ENCODE data around the gene ZNF135. TPM values are rescaled to one million over a fixed set of nuclear protein-coding genes. Genes with fewer than 3 reads are reported as not detected.

ZNF135 gene
- total RNA-seq, 1 experiment from 2014 or later, result not detected

GRCh38 chr19:58033741-58034476 lies 25.2 kb upstream of the ZNF135 start, which contains the start of gene ZSCAN1:
Gene ZSCAN1 (plus strand): TSS chr19:58034025. CDS start chr19:58037837, 3,812 bp downstream.
- no peaks in the 10 kb centered on the region for H3K79me2 ChIP-seq (ENCODE audit: low read length)
- H3K9ac ChIP-seq (ENCODE audit: low read length), result no peak within 1 kb of the TSS
- BruUV-seq (replicated peaks), result no TSS peak

GRCh38 chr19:58034477-58034793 lies 24.6 kb upstream of the ZNF135 start:
- no peak overlapping the region for H3K9ac ChIP-seq (ENCODE audit: low read length)
- ChIA-PET POLR2A (ENCODE audit: unreplicated experiment) (no interaction called here), CTCF (no interaction called here)
- no peak for ATAC-seq
- H3K27me3 ChIP-seq (ENCODE audit: low read length), result no peaks in the 10 kb centered on the region
- no peaks in the 10 kb centered on the region for H3F3A ChIP-seq (ENCODE audit: low read length, unreplicated experiment)
- H3K27ac ChIP-seq (ENCODE audit: low read length), result no peak overlapping the region
- no peaks in the 10 kb centered on the region; the same call in 1 of the 2 replicates for H3K36me3 ChIP-seq (ENCODE audit: low read depth, low read length)
- no peaks in the 10 kb centered on the region for H3K79me2 ChIP-seq (ENCODE audit: low read length)
- peaks cover 30% of the 10 kb centered on the region for H3K9me3 ChIP-seq (ENCODE audit: low read length)
- TF ChIP-seq EZH2phosphoT487 (IDR thresholded peaks at IDR 0.05; ENCODE audit: borderline replicate concordance, low read length) (no peak), CTCF (conservative IDR thresholded peaks at IDR 0.05; ENCODE audit: low read depth, low read length) (no peak), EZH2 (IDR thresholded peaks at IDR 0.05; ENCODE audit: low read length, unreplicated experiment) (no peak)
- BruUV-seq (replicated peaks), result no TSS peak
- DNase-seq, result no peak
- no peak overlapping the region for H2AFZ ChIP-seq (ENCODE audit: low read length)
- no peaks in the 10 kb centered on the region for H3K4me1 ChIP-seq (ENCODE audit: insufficient read depth, low read length)
- no peaks in the 10 kb centered on the region for H4K20me1 ChIP-seq (ENCODE audit: low read length)
- no peak overlapping the region for H3K4me2 ChIP-seq (ENCODE audit: low read length)
- H3K9me2 ChIP-seq (replicated peaks; ENCODE audit: low read length), result no peaks in the 10 kb centered on the region
- intact Hi-C loops (cut with micrococcal nuclease), result no loop called here
- H3K4me3 ChIP-seq (ENCODE audit: low read length), result no peak overlapping the region

More at GRCh38 chr19:58033741-58034476, 25.2 kb upstream of the ZNF135 start, which contains the start of gene ZSCAN1:
- DNase-seq (no peak), ATAC-seq (no peak)
- H3K27ac ChIP-seq (ENCODE audit: low read length), result no peak within 1 kb of the TSS
- H3K9me2 ChIP-seq (replicated peaks; ENCODE audit: low read length), result no peaks in the 10 kb centered on the region
- H3K27me3 ChIP-seq (ENCODE audit: low read length), result no peaks in the 10 kb centered on the region
- no peak within 1 kb of the TSS for H3K4me3 ChIP-seq (ENCODE audit: low read length)
- no peaks in the 10 kb centered on the region for H3K4me1 ChIP-seq (ENCODE audit: insufficient read depth, low read length)
- H3K4me2 ChIP-seq (ENCODE audit: low read length), result no peak within 1 kb of the TSS
- H3F3A ChIP-seq (ENCODE audit: low read length, unreplicated experiment), result no peaks in the 10 kb centered on the region
- TF ChIP-seq EZH2 (IDR thresholded peaks at IDR 0.05; ENCODE audit: low read length, unreplicated experiment), result no peak
- TF ChIP-seq EZH2phosphoT487 (IDR thresholded peaks at IDR 0.05; ENCODE audit: borderline replicate concordance, low read length), result no peak
- TF ChIP-seq CTCF (conservative IDR thresholded peaks at IDR 0.05; ENCODE audit: low read depth, low read length), result no peak
- H4K20me1 ChIP-seq (ENCODE audit: low read length), result no peaks in the 10 kb centered on the region
- H2AFZ ChIP-seq (ENCODE audit: low read length), result no peak within 1 kb of the TSS
- CTCF ChIA-PET, result no interaction called here
- H3K36me3 ChIP-seq (ENCODE audit: low read depth, low read length), result no peaks in the 10 kb centered on the region; the same call in 1 of the 2 replicates
- H3K9me3 ChIP-seq (ENCODE audit: low read length), result peaks cover 31% of the 10 kb centered on the region
- intact Hi-C loops (cut with micrococcal nuclease), result no loop called here
- POLR2A ChIA-PET (ENCODE audit: unreplicated experiment), result no interaction called here

DNA sequence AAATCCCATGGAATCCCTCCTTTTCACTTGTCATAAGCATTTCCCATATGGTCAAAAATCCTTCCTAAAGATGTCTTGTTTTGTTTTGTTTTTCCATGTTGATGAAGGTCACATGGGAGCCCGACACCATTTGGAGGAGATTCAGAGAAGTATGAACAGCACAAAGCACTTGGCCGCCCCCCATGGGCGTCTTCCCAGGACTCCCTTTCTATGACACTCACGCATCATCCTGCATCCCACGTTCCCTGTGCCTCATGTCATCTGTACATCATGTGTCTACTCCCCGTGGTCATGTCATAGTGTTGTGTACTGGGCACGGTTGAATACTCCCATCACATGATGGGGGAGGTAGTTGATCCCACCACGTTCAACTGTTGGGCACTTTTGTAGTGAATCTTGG lies 23.2 kb upstream of the ZNF135 start:
- no TSS peak for BruUV-seq (replicated peaks)
- POLR2A ChIA-PET (ENCODE audit: unreplicated experiment), result no interaction called here

More for the DNA sequence above, 23.2 kb upstream of the ZNF135 start:
- no peak for DNase-seq
- no peaks in the 10 kb centered on the region for H4K20me1 ChIP-seq (ENCODE audit: low read length)
- no peak overlapping the region for H3K9ac ChIP-seq (ENCODE audit: low read length)
- H3F3A ChIP-seq (ENCODE audit: low read length, unreplicated experiment), result no peaks in the 10 kb centered on the region
- no peaks in the 10 kb centered on the region for H3K4me1 ChIP-seq (ENCODE audit: insufficient read depth, low read length)
- CTCF ChIA-PET, result no interaction called here
- no peak overlapping the region for H3K27ac ChIP-seq (ENCODE audit: low read length)
- H3K36me3 ChIP-seq (ENCODE audit: low read depth, low read length), result no peaks in the 10 kb centered on the region; the same call in 1 of the 2 replicates
- no peak overlapping the region for H3K4me3 ChIP-seq (ENCODE audit: low read length)
- ATAC-seq, result no peak
- no peak for TF ChIP-seq EZH2phosphoT487 (IDR thresholded peaks at IDR 0.05; ENCODE audit: borderline replicate concordance, low read length)
- no peak for TF ChIP-seq EZH2 (IDR thresholded peaks at IDR 0.05; ENCODE audit: low read length, unreplicated experiment)
- no peak for TF ChIP-seq CTCF (conservative IDR thresholded peaks at IDR 0.05; ENCODE audit: low read depth, low read length)
- no peaks in the 10 kb centered on the region for H3K9me2 ChIP-seq (replicated peaks; ENCODE audit: low read length)
- H3K9me3 ChIP-seq (ENCODE audit: low read length), result peaks cover 32% of the 10 kb centered on the region
- H3K27me3 ChIP-seq (ENCODE audit: low read length), result no peaks in the 10 kb centered on the region
- H3K4me2 ChIP-seq (ENCODE audit: low read length), result no peak overlapping the region
- H3K79me2 ChIP-seq (ENCODE audit: low read length), result no peaks in the 10 kb centered on the region
- intact Hi-C loops (cut with micrococcal nuclease), result no loop called here
- no peak overlapping the region for H2AFZ ChIP-seq (ENCODE audit: low read length)

All from PC-3 (cell line).